ENCODE data around the gene ANKRD11.
"Not testable (repeated sequence)": the region's sequence is repeated elsewhere in the genome, so short reads cannot be mapped to it uniquely, and the experiment has no call there.

The ANKRD11 gene

DNA sequence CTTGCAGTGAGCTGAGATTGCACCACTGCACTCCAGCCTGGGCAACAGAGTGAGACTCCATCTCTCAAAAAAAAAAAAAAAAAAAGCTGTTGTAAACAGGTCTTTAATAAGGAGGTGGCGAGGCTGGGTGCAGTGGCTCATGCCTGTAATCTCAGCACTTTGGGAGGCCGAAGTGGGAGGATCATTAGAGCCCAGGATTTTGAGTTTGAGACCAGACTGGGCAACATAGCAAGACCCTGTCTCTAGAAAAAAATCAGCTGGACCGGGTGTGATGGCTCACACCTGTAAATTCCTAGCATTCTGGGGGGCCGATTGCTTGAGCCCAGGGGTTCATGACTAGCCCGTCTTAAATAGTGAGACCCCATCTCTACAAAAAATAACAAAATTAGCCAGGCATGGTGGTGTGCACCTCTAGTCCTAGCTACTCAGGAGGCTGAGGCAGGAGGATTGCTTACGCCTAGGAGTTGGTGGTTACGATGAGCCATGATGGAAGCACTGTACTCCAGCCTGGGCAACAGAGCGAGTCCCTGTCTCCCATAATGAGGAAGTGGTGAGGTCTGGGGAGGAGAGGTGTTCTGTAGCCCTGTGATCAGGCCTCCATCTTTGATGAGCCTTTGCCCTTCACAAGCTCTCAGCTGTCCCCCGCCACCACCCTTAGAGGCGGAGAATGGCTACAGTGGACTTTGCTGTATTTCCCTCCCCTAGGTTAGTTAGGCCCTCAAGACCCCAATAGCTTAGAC is 236.6 kb downstream of the ANKRD11 start:
- Histone ChIP-seq H3K9me3 (ENCODE audit: control insufficient read depth in 2 of 2, low read length in 2 of 2) (no peaks in the 10 kb centered on the region), H3K9ac (ENCODE audit: low read length in 2 of 2) (no peak overlapping the region), H3K36me3 (ENCODE audit: control insufficient read depth in 2 of 2, insufficient read depth in 2 of 2, low read length in 2 of 2) (no peaks in the 10 kb centered on the region), H3K27me3 (ENCODE audit: control insufficient read depth in 1 of 2, insufficient read depth in 2 of 2, low read length in 2 of 2) (peaks cover 15 to 19% of the 10 kb centered on the region in 2 donors), H3K27ac (ENCODE audit: low read length) (no peak overlapping the region), H3K4me3 (ENCODE audit: low read length in 2 of 2) (no peak overlapping the region), H3K4me1 (ENCODE audit: control insufficient read depth, insufficient read depth, low read length) (peaks cover 13% of the 10 kb centered on the region)

- H3K9ac ChIP-seq (ENCODE audit: low read length in 2 of 2) = no peak overlapping the region
- H3K4me3 ChIP-seq (ENCODE audit: low read length in 2 of 2) = peak overlapping the region in 1 of 2 donors; percentile 19
- H3K9me3 ChIP-seq (ENCODE audit: control insufficient read depth in 2 of 2, low read length in 2 of 2) = no peaks in the 10 kb centered on the region
- no peaks in the 10 kb centered on the region for H3K36me3 ChIP-seq (ENCODE audit: control insufficient read depth in 2 of 2, insufficient read depth in 2 of 2, low read length in 2 of 2)
- H3K27ac ChIP-seq (ENCODE audit: low read length) = no peak overlapping the region
- H3K27me3 ChIP-seq (ENCODE audit: control insufficient read depth in 1 of 2, insufficient read depth in 2 of 2, low read length in 2 of 2) = no peaks in the 10 kb centered on the region
- peaks cover 8% of the 10 kb centered on the region for H3K4me1 ChIP-seq (ENCODE audit: control insufficient read depth, insufficient read depth, low read length)
Measured at GRCh38 chr16:89248196-89248982, 242.0 kb downstream of the ANKRD11 start.

DNA sequence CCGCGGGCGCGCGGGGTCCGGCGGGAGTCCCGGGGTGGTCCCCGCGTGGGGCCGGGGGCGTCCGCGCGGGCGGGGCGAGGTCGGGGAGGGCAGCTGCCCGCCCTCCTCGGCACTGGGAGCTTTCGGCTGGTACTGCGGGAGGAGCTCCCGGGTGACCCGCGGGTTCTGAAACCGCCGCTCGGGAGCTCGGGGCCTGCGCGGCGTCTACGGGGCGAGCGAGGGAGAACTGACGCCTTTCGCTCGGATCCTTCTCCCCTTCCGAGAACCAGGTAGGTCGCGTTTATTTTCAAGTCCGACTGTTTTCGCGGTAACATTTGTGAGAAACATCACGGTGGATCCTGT is 242.7 kb downstream of the ANKRD11 start:
- not testable (repeated sequence) for H3K9ac ChIP-seq (ENCODE audit: low read length in 2 of 2); H3K36me3 ChIP-seq (ENCODE audit: control insufficient read depth in 2 of 2, insufficient read depth in 2 of 2, low read length in 2 of 2); H3K4me1 ChIP-seq (ENCODE audit: control insufficient read depth, insufficient read depth, low read length); H3K27me3 ChIP-seq (ENCODE audit: control insufficient read depth in 1 of 2, insufficient read depth in 2 of 2, low read length in 2 of 2); H3K27ac ChIP-seq (ENCODE audit: low read length); H3K9me3 ChIP-seq (ENCODE audit: control insufficient read depth in 2 of 2, low read length in 2 of 2)
- H3K4me3 ChIP-seq (ENCODE audit: low read length in 2 of 2) = peak overlapping the region; percentile 19 to 69

- peak overlapping the region; percentile 27 to 69 for H3K4me3 ChIP-seq (ENCODE audit: low read length in 2 of 2)
- no peaks in the 10 kb centered on the region for H3K27me3 ChIP-seq (ENCODE audit: control insufficient read depth in 1 of 2, insufficient read depth in 2 of 2, low read length in 2 of 2)
- H3K9me3 ChIP-seq (ENCODE audit: control insufficient read depth in 2 of 2, low read length in 2 of 2) = no peaks in the 10 kb centered on the region
- peaks cover 8% of the 10 kb centered on the region for H3K4me1 ChIP-seq (ENCODE audit: control insufficient read depth, insufficient read depth, low read length)
- no peaks in the 10 kb centered on the region for H3K36me3 ChIP-seq (ENCODE audit: control insufficient read depth in 2 of 2, insufficient read depth in 2 of 2, low read length in 2 of 2)
- no peak overlapping the region for H3K9ac ChIP-seq (ENCODE audit: low read length in 2 of 2)
- no peak overlapping the region for H3K27ac ChIP-seq (ENCODE audit: low read length)
Measured at GRCh38 chr16:89246903-89247733, 243.2 kb downstream of the ANKRD11 start.

DNA sequence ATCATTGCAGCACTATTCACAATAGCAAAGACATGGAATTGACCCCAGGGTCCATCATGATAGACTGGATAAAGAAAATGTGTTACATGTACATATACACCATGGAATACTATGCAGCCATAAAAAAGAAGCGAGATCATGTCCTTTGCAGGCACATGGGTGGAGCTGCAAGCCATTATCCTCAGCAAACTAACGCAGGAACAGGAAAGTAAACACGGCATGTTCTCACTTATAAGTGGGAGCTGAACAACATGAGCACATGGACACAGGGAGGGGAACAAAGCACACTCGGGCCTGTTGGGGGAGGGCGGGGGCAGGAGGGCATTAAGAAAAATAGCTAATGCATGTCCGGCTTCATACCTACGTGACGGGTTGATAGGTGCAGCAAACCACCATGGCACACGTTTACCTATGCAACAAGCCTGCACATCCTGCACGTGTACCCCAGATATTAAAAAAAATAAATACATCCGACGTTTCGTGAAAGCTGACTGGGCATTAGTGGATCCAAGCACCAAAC is 243.9 kb downstream of the ANKRD11 start:
- H3K27me3 ChIP-seq (ENCODE audit: control insufficient read depth in 1 of 2, insufficient read depth in 2 of 2, low read length in 2 of 2) = no peaks in the 10 kb centered on the region
- H3K27ac ChIP-seq (ENCODE audit: low read length) = no peak overlapping the region
- H3K36me3 ChIP-seq (ENCODE audit: control insufficient read depth in 2 of 2, insufficient read depth in 2 of 2, low read length in 2 of 2) = no peaks in the 10 kb centered on the region
- H3K9ac ChIP-seq (ENCODE audit: low read length in 2 of 2) = no peak overlapping the region
- no peaks in the 10 kb centered on the region for H3K9me3 ChIP-seq (ENCODE audit: control insufficient read depth in 2 of 2, low read length in 2 of 2)
- H3K4me1 ChIP-seq (ENCODE audit: control insufficient read depth, insufficient read depth, low read length) = peaks cover 12% of the 10 kb centered on the region
- peak overlapping the region in 1 of 2 donors; percentile 27 for H3K4me3 ChIP-seq (ENCODE audit: low read length in 2 of 2)

DNA sequence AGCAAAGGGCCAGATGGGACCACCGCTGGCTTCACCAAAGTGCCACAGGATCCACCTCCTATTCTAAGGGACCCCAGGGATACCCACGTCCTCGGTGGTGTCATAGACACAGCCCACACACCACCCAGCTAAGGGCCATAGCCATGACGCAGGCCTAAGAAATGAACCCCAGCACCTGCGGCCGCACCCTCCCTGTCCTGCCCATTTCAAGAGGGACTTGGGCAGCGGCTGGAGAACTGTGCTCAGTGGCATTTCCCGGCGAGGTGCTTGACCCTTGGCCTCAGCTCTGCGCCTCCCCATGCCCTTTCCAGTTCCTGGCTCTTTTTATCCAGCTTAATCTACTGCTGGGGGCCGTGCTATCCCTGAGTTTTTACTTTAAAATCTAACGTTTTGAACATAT is 245.6 kb downstream of the ANKRD11 start:
- Histone ChIP-seq H3K4me1 (ENCODE audit: control insufficient read depth, insufficient read depth, low read length) (peaks cover 15% of the 10 kb centered on the region), H3K36me3 (ENCODE audit: control insufficient read depth in 2 of 2, insufficient read depth in 2 of 2, low read length in 2 of 2) (no peaks in the 10 kb centered on the region), H3K4me3 (ENCODE audit: low read length in 2 of 2) (no peak overlapping the region), H3K27ac (ENCODE audit: low read length) (no peak overlapping the region), H3K9ac (ENCODE audit: low read length in 2 of 2) (no peak overlapping the region), H3K9me3 (ENCODE audit: control insufficient read depth in 2 of 2, low read length in 2 of 2) (no peaks in the 10 kb centered on the region), H3K27me3 (ENCODE audit: control insufficient read depth in 1 of 2, insufficient read depth in 2 of 2, low read length in 2 of 2) (no peaks in the 10 kb centered on the region)

- not testable (repeated sequence) for H3K27ac ChIP-seq (ENCODE audit: low read length); H3K27me3 ChIP-seq (ENCODE audit: control insufficient read depth in 1 of 2, insufficient read depth in 2 of 2, low read length in 2 of 2); H3K9ac ChIP-seq (ENCODE audit: low read length in 2 of 2); H3K4me3 ChIP-seq (ENCODE audit: low read length in 2 of 2); H3K36me3 ChIP-seq (ENCODE audit: control insufficient read depth in 2 of 2, insufficient read depth in 2 of 2, low read length in 2 of 2); H3K9me3 ChIP-seq (ENCODE audit: control insufficient read depth in 2 of 2, low read length in 2 of 2)
- H3K4me1 ChIP-seq (ENCODE audit: control insufficient read depth, insufficient read depth, low read length) = peaks cover 15% of the 10 kb centered on the region
Measured at GRCh38 chr16:89244264-89244663, 246.1 kb downstream of the ANKRD11 start.

DNA sequence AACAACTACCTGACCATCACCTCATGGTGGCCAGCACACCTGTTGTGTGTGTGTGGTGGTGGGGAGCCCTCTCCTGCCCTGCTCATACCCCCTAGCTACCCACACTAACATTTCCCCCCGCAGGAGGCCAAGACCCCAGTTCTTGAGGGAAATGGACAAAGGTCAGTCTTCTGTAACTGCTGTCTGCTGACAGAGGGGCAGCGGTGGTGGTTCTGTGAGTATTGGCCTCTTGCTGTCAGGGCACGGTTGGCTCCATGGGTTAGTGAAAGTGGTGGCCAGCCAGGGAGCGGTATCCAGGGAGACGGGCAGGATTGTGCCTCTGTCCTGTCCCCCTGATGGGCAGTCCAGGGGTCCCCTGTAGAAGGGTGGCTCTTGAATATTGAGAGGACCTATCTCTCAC is 246.7 kb downstream of the ANKRD11 start:
- Histone ChIP-seq H3K27ac (ENCODE audit: low read length) (no peak overlapping the region), H3K9me3 (ENCODE audit: control insufficient read depth in 2 of 2, low read length in 2 of 2) (no peaks in the 10 kb centered on the region), H3K9ac (ENCODE audit: low read length in 2 of 2) (no peak overlapping the region), H3K4me1 (ENCODE audit: control insufficient read depth, insufficient read depth, low read length) (peaks cover 15% of the 10 kb centered on the region), H3K27me3 (ENCODE audit: control insufficient read depth in 1 of 2, insufficient read depth in 2 of 2, low read length in 2 of 2) (no peaks in the 10 kb centered on the region), H3K36me3 (ENCODE audit: control insufficient read depth in 2 of 2, insufficient read depth in 2 of 2, low read length in 2 of 2) (no peaks in the 10 kb centered on the region), H3K4me3 (ENCODE audit: low read length in 2 of 2) (no peak overlapping the region)

- no peak overlapping the region for H3K4me3 ChIP-seq (ENCODE audit: low read length in 2 of 2)
- H3K27ac ChIP-seq (ENCODE audit: low read length) = no peak overlapping the region
- no peaks in the 10 kb centered on the region for H3K27me3 ChIP-seq (ENCODE audit: control insufficient read depth in 1 of 2, insufficient read depth in 2 of 2, low read length in 2 of 2)
- H3K9me3 ChIP-seq (ENCODE audit: control insufficient read depth in 2 of 2, low read length in 2 of 2) = no peaks in the 10 kb centered on the region
- no peak overlapping the region for H3K9ac ChIP-seq (ENCODE audit: low read length in 2 of 2)
- peaks cover 15% of the 10 kb centered on the region for H3K4me1 ChIP-seq (ENCODE audit: control insufficient read depth, insufficient read depth, low read length)
- H3K36me3 ChIP-seq (ENCODE audit: control insufficient read depth in 2 of 2, insufficient read depth in 2 of 2, low read length in 2 of 2) = no peaks in the 10 kb centered on the region
Measured at GRCh38 chr16:89242795-89243200, 247.6 kb downstream of the ANKRD11 start.

DNA sequence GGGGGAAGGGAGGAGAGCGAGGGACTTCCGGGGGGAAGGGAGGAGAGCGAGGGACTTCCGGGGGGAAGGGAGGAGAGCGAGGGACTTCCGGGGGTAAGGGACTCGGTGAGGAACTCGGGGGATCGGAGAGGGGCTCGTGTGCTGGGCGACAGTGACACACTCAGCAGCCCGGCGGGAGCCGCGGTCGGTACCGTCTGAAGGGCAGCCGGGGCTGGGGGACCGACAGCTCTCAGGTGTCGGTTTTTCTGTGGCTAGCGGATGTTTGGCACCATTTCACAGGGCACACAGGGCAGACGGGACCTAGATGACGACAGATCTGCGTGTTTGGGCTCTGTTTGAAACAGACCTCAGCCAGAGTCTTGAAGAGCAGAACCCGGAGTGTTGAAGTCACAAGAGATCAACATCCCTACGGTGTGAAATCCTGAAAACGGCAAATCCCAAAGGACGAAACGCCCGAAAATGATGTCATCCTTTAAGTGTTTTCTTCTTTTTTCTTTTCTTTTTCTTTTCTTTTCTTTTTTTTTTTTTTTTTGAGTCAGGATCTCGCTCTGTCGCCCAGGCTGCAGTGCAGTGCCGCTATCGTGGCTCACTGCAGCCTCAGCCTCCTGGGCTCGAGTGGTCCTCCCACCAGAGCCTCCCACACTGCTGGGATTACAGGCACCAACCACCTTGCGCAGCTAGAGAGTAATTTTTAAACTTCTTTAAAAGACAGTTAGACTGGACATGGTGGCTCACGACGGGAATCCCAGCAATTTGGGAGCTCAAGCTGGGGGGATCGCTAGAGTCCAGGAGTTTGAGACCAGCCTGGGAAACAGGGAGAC is 249.0 kb downstream of the ANKRD11 start:
- H3K9me3 ChIP-seq (ENCODE audit: control insufficient read depth in 2 of 2, low read length in 2 of 2) = no peaks in the 10 kb centered on the region
- H3K4me3 ChIP-seq (ENCODE audit: low read length in 2 of 2) = peak overlapping the region; percentile 94 to 97
- H3K36me3 ChIP-seq (ENCODE audit: control insufficient read depth in 2 of 2, insufficient read depth in 2 of 2, low read length in 2 of 2) = no peaks in the 10 kb centered on the region
- H3K27ac ChIP-seq (ENCODE audit: low read length) = peak overlapping the region; percentile 95
- H3K4me1 ChIP-seq (ENCODE audit: control insufficient read depth, insufficient read depth, low read length) = peaks cover 8% of the 10 kb centered on the region
- H3K9ac ChIP-seq (ENCODE audit: low read length in 2 of 2) = peak overlapping the region; percentile 98 to 99
- H3K27me3 ChIP-seq (ENCODE audit: control insufficient read depth in 1 of 2, insufficient read depth in 2 of 2, low read length in 2 of 2) = no peaks in the 10 kb centered on the region
